A673 (cell line): ENCODE results near the gene OBSCN.

Experiments
- EZH2 ChIP-seq: fragments of 200-600 bp; sonication (generic); IDR thresholded peaks from 2 replicates; pipeline ENCODE4 v1.6.1; 2017; ENCODE audit warnings: borderline replicate concordance, low read depth, mild to moderate bottlenecking, mixed read lengths, antibody characterized with exemption, low read length; ENCODE audit not compliant: poor library complexity, severe bottlenecking
- TF ChIP-seq, protein P1 (sequence below): fragments of 300-800, 200-600 bp; sonication (generic); conservative IDR thresholded peaks from 2 replicates; pipeline ENCODE4 v1.5.1; 2017; ENCODE audit warnings: low read depth, mild to moderate bottlenecking, antibody characterized with exemption, low read length, moderate library complexity, mixed read lengths

DNA sequence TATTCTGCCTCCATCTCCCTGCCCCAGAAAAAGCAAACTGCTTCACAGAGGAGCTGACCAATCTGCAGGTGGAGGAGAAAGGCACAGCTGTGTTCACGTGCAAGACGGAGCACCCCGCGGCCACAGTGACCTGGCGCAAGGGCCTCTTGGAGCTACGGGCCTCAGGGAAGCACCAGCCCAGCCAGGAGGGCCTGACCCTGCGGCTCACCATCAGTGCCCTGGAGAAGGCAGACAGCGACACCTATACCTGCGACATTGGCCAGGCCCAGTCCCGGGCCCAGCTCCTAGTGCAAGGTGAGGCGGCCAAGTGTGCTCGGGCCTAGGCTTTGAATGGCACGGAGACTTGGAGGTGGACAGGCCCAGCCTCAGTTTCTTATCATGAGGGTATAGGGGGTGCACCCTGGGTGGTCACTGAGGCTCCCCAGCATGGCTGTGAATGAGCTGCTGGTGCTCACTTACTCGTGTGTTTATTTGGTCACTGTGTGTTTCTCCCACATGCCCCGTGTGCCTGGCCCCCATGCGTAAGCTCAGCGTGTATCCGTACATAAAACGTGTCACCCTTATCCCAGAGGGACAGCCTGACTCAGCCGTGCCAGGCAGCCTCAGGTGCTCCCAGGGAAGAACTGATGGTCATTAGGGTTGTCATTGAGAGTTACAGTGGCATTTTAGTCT, 75.8 kb downstream of the OBSCN start:
- TF ChIP-seq, protein P1, sequence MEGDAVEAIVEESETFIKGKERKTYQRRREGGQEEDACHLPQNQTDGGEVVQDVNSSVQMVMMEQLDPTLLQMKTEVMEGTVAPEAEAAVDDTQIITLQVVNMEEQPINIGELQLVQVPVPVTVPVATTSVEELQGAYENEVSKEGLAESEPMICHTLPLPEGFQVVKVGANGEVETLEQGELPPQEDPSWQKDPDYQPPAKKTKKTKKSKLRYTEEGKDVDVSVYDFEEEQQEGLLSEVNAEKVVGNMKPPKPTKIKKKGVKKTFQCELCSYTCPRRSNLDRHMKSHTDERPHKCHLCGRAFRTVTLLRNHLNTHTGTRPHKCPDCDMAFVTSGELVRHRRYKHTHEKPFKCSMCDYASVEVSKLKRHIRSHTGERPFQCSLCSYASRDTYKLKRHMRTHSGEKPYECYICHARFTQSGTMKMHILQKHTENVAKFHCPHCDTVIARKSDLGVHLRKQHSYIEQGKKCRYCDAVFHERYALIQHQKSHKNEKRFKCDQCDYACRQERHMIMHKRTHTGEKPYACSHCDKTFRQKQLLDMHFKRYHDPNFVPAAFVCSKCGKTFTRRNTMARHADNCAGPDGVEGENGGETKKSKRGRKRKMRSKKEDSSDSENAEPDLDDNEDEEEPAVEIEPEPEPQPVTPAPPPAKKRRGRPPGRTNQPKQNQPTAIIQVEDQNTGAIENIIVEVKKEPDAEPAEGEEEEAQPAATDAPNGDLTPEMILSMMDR = no peak
- no peak for TF ChIP-seq EZH2
